ENCODE data around the gene KIF4B.
"Not testable (repeated sequence)": the region's sequence is repeated elsewhere in the genome, so short reads cannot be mapped to it uniquely, and the experiment has no call there.

GRCh38 chr5:155002722-155003121 is 10.8 kb upstream of the KIF4B start:
- not testable (repeated sequence) for TF ChIP-seq CTCF, POLR2AphosphoS5, EP300, POLR2A (IDR thresholded peaks at IDR 0.05)
